Measurements from ENCODE around the gene TCTN1.

DNA sequence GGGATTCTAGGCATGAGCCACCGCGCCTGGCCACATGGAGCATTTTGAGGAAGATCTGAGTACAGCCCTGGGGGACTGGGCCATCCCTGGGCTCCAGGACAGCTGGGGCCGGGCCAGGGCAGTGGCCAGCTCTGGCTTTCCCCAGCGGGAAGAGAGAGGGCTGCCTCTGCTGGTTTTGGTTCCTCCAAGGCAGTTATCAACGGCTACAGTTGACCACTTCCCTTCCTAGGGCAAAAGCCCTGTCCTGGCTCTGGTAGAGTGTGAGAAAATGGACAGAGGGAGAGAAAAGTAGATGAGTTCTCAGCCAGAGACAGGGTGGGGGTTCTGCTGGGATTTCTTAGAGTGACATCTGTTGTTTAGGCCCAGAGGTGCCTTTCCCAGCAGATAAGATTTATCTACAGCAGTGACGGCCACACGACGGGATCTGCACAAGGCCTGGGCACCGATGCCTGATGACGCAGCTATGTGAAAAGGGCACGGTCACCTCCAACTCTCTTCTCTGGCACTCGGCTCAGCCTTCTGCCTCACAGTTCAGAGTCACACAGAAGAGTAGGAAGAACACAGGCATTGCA lies 80.5 kb downstream of the TCTN1 start:
- no peak for TF ChIP-seq POLR2A (IDR thresholded peaks at IDR 0.05; ENCODE audit: control extremely low read depth in 1 of 2, low read depth in 2 of 2, low read length in 2 of 2)
- no peak for TF ChIP-seq SRF (IDR thresholded peaks at IDR 0.05; ENCODE audit: low read depth, low read length)
- TF ChIP-seq, protein P1, sequence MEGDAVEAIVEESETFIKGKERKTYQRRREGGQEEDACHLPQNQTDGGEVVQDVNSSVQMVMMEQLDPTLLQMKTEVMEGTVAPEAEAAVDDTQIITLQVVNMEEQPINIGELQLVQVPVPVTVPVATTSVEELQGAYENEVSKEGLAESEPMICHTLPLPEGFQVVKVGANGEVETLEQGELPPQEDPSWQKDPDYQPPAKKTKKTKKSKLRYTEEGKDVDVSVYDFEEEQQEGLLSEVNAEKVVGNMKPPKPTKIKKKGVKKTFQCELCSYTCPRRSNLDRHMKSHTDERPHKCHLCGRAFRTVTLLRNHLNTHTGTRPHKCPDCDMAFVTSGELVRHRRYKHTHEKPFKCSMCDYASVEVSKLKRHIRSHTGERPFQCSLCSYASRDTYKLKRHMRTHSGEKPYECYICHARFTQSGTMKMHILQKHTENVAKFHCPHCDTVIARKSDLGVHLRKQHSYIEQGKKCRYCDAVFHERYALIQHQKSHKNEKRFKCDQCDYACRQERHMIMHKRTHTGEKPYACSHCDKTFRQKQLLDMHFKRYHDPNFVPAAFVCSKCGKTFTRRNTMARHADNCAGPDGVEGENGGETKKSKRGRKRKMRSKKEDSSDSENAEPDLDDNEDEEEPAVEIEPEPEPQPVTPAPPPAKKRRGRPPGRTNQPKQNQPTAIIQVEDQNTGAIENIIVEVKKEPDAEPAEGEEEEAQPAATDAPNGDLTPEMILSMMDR (IDR thresholded peaks at IDR 0.05; ENCODE audit: control extremely low read depth in 1 of 3, insufficient read depth in 1 of 3, low read depth in 1 of 3, low read length in 3 of 3), result no peak
- no peak for TF ChIP-seq TEAD4 (IDR thresholded peaks at IDR 0.05; ENCODE audit: low read depth, low read length)
- TF ChIP-seq TAF1 (IDR thresholded peaks at IDR 0.05; ENCODE audit: low read depth, low read length), result no peak
- TF ChIP-seq SIN3A (conservative IDR thresholded peaks at IDR 0.05 in 1 of 2, IDR thresholded peaks at IDR 0.05 in 1 of 2; ENCODE audit: low read depth in 1 of 2, low read length in 2 of 2), result no peak
- no peak for TF ChIP-seq POLR2AphosphoS5 (IDR thresholded peaks at IDR 0.05; ENCODE audit: low read depth, low read length)
- TF ChIP-seq, protein P2, sequence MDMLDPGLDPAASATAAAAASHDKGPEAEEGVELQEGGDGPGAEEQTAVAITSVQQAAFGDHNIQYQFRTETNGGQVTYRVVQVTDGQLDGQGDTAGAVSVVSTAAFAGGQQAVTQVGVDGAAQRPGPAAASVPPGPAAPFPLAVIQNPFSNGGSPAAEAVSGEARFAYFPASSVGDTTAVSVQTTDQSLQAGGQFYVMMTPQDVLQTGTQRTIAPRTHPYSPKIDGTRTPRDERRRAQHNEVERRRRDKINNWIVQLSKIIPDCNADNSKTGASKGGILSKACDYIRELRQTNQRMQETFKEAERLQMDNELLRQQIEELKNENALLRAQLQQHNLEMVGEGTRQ (IDR thresholded peaks at IDR 0.05; ENCODE audit: low read length), result no peak
- TF ChIP-seq HDAC6 (IDR thresholded peaks at IDR 0.05; ENCODE audit: low read depth, low read length), result no peak

Data from H1 (cell line).